AG04450 (cell line): ENCODE measurements around the gene RTL9. TPM values are rescaled to one million over a fixed set of nuclear protein-coding genes. Genes with fewer than 3 reads are reported as not detected.
"Not testable (repeated sequence)": the region's sequence is repeated elsewhere in the genome, so short reads cannot be mapped to it uniquely, and the experiment has no call there.

Experiments used
- CTCF ChIA-PET: fragments of 300-600, 350-600 bp; formaldehyde crosslinking; extraction: SDS; loops from one replicate; lab custom pipeline; 2022; ENCODE audit warnings: antibody characterized with exemption, inconsistent platforms; lab: Charles Lee
- POLR2A ChIA-PET: fragments of 350-600 bp; formaldehyde crosslinking; extraction: SDS; loops from one replicate; lab custom pipeline; 2021; ENCODE audit warnings: antibody characterized with exemption, inconsistent platforms; lab: Yijun Ruan, JAX
- DNase-seq: peaks from one replicate; pipeline ENCODE4 v3.0.0-alpha.2; 2011; ENCODE audit warnings: low read depth, low spot score
- H3K27ac ChIP-seq: one replicate; pipeline ENCODE4 v1.5.1; 2012; ENCODE audit warnings: low read depth, low read length, control low read depth
- H3K27me3 ChIP-seq: one replicate; pipeline ENCODE4 v1.6.0; 2012; ENCODE audit warnings: low read length; ENCODE audit not compliant: control insufficient read depth, insufficient read depth
- H3K4me3 ChIP-seq: 2 replicates; pipeline ENCODE4 v1.5.1; 2011; ENCODE audit warnings: mild to moderate bottlenecking, low read depth, low read length, control low read depth
- H3K9me3 ChIP-seq: 2 replicates; pipeline ENCODE4 v1.5.1; 2012; ENCODE audit warnings: low read length; ENCODE audit not compliant: control insufficient read depth, insufficient read depth
- CTCF ChIP-seq: IDR thresholded peaks from 2 replicates; pipeline ENCODE4 v1.5.1; 2011; ENCODE audit warnings: low read depth, low read length, control low read depth, inconsistent platforms
- polyA plus RNA-seq: library from polyadenylated mRNA; depleted of rRNA; stranded (reverse); fragments of >200 nt; gene quantifications from 2 replicates; pipeline ENCODE4 v1.2.3, GENCODE V29; 2011

RTL9 gene
- polyA plus RNA-seq, 1 experiment: 0.12 TPM

DNA sequence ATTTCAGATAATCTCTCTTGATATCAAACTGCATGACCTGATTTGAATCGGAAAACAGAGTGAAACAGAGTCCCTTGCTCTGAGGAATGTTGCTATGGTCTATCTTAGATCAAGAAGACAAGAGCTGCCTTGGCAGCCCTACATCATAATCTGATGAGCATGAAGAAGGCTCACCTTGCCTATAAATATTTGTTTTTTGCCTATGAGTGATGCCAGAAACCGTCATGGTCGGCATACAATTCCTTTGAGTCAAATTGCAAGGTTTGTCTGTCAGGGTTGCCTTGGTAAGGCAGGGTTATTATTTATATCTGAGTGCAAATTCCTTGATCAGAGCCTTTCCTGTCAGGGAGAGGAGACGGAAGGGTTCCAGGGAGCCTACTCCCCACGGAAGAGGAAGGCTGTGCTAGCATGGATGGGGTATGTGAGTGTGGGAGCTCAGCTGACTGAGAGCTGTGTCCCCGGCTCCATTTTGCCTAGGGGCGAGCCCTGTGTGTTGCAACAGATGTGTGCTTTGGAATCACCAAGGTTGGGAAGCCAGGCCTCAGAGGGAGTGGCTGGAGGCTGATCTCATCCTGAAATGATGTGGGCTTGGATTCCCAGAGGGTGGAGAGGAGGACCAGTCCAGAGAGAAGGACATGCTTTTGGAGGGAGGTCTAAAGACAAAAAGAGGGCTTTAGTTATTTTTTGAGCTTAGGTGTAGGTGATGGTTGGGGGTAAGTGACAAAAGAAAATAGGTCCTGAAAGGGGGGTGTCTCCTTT, 43.6 kb downstream of the RTL9 start:
- POLR2A ChIA-PET: interaction anchor here (1.0 kb wide), 1 partner anchor 85 kb away, joined by 4 read pairs; the partner anchor contains the start of gene AMMECR1
- CTCF ChIA-PET: interaction anchor here (0.6 to 2.5 kb wide), 5 partner anchors 10 to 566 kb away, joined by 3 to 10 read pairs (median 7); no protein-coding TSS in a partner anchor
- no peak for DNase-seq
- no peak for TF ChIP-seq CTCF
- no peaks in the 10 kb centered on the region for H3K27me3 ChIP-seq
- no peak overlapping the region for H3K4me3 ChIP-seq
- H3K27ac ChIP-seq: no peak overlapping the region
- H3K9me3 ChIP-seq: no peaks in the 10 kb centered on the region

DNA sequence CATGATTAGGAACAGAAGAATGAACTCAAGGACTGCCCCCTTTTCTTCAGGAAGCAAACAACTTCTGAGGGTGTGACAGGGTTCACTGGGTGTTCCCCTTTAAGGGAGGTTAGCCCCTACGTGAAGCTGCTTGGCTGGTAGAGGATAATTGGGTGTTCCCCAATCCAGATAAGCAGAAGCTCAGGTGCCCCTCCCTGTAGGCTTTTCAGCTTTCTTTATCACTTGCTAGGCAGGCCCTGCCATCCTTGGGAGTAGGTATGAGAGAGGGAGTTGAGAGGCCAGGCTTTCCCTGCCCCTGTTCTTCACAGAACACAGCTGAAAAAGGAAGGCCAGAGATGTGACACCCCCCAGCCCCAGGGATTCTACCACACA, 44.2 kb downstream of the RTL9 start:
- DNase-seq: no peak
- POLR2A ChIA-PET: interaction anchor here (1.0 kb wide), 1 partner anchor 85 kb away, joined by 4 read pairs; the partner anchor contains the start of gene AMMECR1
- CTCF ChIA-PET: interaction anchor here (0.6 to 2.5 kb wide), 6 partner anchors 10 to 567 kb away, joined by 3 to 10 read pairs (median 6); no protein-coding TSS in a partner anchor
- no peak for TF ChIP-seq CTCF
- H3K27me3 ChIP-seq: no peaks in the 10 kb centered on the region
- H3K9me3 ChIP-seq: no peaks in the 10 kb centered on the region
- peak overlapping the region; percentile 52 for H3K27ac ChIP-seq
- H3K4me3 ChIP-seq: no peak overlapping the region

DNA sequence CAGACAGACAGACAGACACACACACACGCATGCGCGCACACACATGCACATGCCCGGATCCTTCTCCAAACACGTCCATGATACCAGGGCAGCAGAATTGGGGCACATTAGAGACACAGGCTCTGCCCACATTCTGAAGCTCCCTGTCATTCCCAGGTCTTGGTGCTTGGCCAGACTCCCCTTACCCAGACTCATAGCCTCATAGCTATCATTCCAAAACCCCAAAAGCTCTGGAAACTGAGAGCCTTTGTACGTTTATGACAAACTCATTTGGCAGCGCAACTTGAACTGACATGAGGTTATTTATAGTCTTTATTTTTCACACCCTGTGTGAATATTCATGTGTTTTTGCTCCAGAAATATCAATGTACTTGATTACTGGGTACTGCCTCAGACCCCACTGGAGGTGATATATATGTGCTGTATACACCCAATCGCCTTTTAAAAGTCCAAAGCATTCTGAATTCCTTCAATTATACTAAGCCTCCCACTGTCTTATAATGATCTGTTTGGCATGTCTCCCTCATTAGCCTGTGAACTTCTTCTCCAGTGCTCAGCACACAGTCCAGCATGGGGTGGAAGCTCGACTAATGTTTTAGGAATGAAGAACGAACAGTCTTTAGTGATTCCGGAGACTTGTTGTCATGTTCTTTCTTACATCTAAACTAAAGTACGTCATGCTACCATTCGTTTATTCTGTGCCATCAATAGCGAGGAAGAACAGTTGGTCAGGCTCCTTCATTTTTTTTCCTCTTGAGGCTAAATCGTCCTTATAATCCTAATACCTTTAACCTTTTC, 45.0 kb downstream of the RTL9 start:
- no peak overlapping the region for H3K4me3 ChIP-seq
- CTCF ChIA-PET: interaction anchor here (1.1 to 2.6 kb wide), 6 partner anchors 9 to 247 kb away, joined by 3 to 15 read pairs (median 6); no protein-coding TSS in a partner anchor
- no peaks in the 10 kb centered on the region for H3K27me3 ChIP-seq
- POLR2A ChIA-PET: no interaction called here
- peak overlapping the region; percentile 11 for H3K27ac ChIP-seq
- H3K9me3 ChIP-seq: no peaks in the 10 kb centered on the region
- no peak for DNase-seq
- no peak for TF ChIP-seq CTCF

DNA sequence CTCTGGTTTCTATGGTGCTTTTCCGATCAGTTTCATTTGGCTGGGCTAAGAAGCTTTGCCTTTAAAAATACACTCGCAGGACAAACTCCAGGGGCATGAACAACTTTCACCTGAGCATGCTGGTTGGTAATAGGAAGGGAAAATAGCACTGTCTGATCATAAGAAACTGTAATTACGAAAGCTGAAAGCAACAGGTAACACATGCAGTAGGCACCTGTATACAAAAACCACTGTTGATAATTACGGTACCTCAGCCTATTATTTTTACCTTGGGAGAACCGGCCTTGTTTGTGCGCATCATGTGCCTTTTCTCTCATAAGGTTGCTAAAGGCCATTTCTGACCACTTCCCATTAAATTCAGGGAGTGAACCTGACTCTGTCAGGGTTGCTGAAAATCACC, 45.7 kb downstream of the RTL9 start:
- no peak for TF ChIP-seq CTCF

GRCh38 chrX:110406250-110406649, 47.6 kb downstream of the RTL9 start:
- CTCF ChIA-PET: interaction anchor here (0.6 to 4.5 kb wide), 6 partner anchors 11 to 260 kb away, joined by 3 to 40 read pairs (median 12); no protein-coding TSS in a partner anchor
- H3K27ac ChIP-seq, H3K27me3 ChIP-seq, H3K9me3 ChIP-seq, H3K4me3 ChIP-seq, DNase-seq, POLR2A ChIA-PET: not testable (repeated sequence)

More for the DNA sequence above, 45.7 kb downstream of the RTL9 start:
- CTCF ChIA-PET: interaction anchor here (2.0 to 2.6 kb wide), 3 partner anchors 8 to 249 kb away, joined by 9 to 15 read pairs (median 10); no protein-coding TSS in a partner anchor
- no peak overlapping the region for H3K27ac ChIP-seq
- H3K27me3 ChIP-seq: no peaks in the 10 kb centered on the region
- H3K4me3 ChIP-seq: no peak overlapping the region
- POLR2A ChIA-PET: no interaction called here
- no peak for DNase-seq
- no peaks in the 10 kb centered on the region for H3K9me3 ChIP-seq
